ENCODE measurements around the gene HSPA12B. TPM values are rescaled to one million over a fixed set of nuclear protein-coding genes. Genes with fewer than 3 reads are reported as not detected.
A peak's percentile ranks its signal among the peaks of the same experiment; 100 is the strongest.

The HSPA12B gene
- total and polyA plus RNA-seq, 7 donors: 4.0 to 9.7 (median 7.5) TPM

GRCh38 chr20:3721912-3722311 lies 10.6 kb upstream of the HSPA12B start:
- no peak for ATAC-seq
- 93 to 94% (median 93%) methylated on average over 4 of the region's 4 CpGs for WGBS, 3 donors
- no peak for DNase-seq
- H3K27ac ChIP-seq: no peak overlapping the region
- no peak overlapping the region for H3K4me3 ChIP-seq
- H3K27me3 ChIP-seq (ENCODE audit: insufficient read depth in 3 of 3, low read length in 2 of 3): peaks cover 0 to 4% (median 0%) of the 10 kb centered on the region in 3 donors
- TF ChIP-seq CTCF (IDR thresholded peaks at IDR 0.05): no peak
- intact Hi-C loops (cut with DNase I): no loop called here
- no peaks in the 10 kb centered on the region for H3K4me1 ChIP-seq
- no peaks in the 10 kb centered on the region for H3K36me3 ChIP-seq (ENCODE audit: insufficient read depth in 1 of 2, low read depth in 1 of 2)
- H3K9me3 ChIP-seq: no peaks in the 10 kb centered on the region

GRCh38 chr20:3723284-3723683 lies 9.2 kb upstream of the HSPA12B start:
- no peaks in the 10 kb centered on the region for H3K4me1 ChIP-seq
- ATAC-seq (no peak), DNase-seq (no peak)
- H3K36me3 ChIP-seq (ENCODE audit: insufficient read depth in 1 of 2, low read depth in 1 of 2): no peaks in the 10 kb centered on the region
- intact Hi-C loops (cut with DNase I): no loop called here
- no peak overlapping the region for H3K27ac ChIP-seq
- peaks cover 0 to 10% (median 0%) of the 10 kb centered on the region in 3 donors for H3K27me3 ChIP-seq (ENCODE audit: insufficient read depth in 3 of 3, low read length in 2 of 3)
- 88 to 95% (median 95%) methylated on average over 8 of the region's 8 CpGs for WGBS, 3 donors
- H3K4me3 ChIP-seq: no peak overlapping the region
- H3K9me3 ChIP-seq: no peaks in the 10 kb centered on the region
- no peak for TF ChIP-seq CTCF (IDR thresholded peaks at IDR 0.05)

GRCh38 chr20:3724356-3724755 lies 8.1 kb upstream of the HSPA12B start:
- H3K27me3 ChIP-seq (ENCODE audit: insufficient read depth in 3 of 3, low read length in 2 of 3): peaks cover 0 to 18% (median 0%) of the 10 kb centered on the region in 3 donors
- intact Hi-C loops (cut with DNase I): no loop called here
- TF ChIP-seq CTCF (IDR thresholded peaks at IDR 0.05): no peak
- no peak for ATAC-seq
- WGBS, 3 donors: 69 to 70% (median 69%) methylated on average over 3 to 4 of the region's 4 CpGs
- no peak overlapping the region for H3K4me3 ChIP-seq
- H3K27ac ChIP-seq: no peak overlapping the region
- no peaks in the 10 kb centered on the region for H3K36me3 ChIP-seq (ENCODE audit: insufficient read depth in 1 of 2, low read depth in 1 of 2)
- no peaks in the 10 kb centered on the region for H3K4me1 ChIP-seq
- no peak for DNase-seq
- no peaks in the 10 kb centered on the region for H3K9me3 ChIP-seq

- no peaks in the 10 kb centered on the region for H3K4me1 ChIP-seq
- H3K36me3 ChIP-seq (ENCODE audit: insufficient read depth in 1 of 2, low read depth in 1 of 2): no peaks in the 10 kb centered on the region
- peak overlapping the region; percentile 7 for H3K27ac ChIP-seq
- H3K4me3 ChIP-seq: no peak overlapping the region
- no peaks in the 10 kb centered on the region for H3K9me3 ChIP-seq
- intact Hi-C loops (cut with DNase I): no loop called here
- TF ChIP-seq CTCF (IDR thresholded peaks at IDR 0.05): no peak
- whole genome bisulfite sequencing, 3 donors: 16 to 20% (median 19%) methylated on average over 11 of the region's 11 CpGs
- H3K27me3 ChIP-seq (ENCODE audit: insufficient read depth in 3 of 3, low read length in 2 of 3): peaks cover 0 to 29% (median 0%) of the 10 kb centered on the region in 3 donors
- ATAC-seq: peak in 3 of 4 donors; percentile 13 to 35 (median 27)
- peak in 1 of 2 donors; percentile 39 for DNase-seq
These were observed 5.0 kb upstream of the HSPA12B start for GRCh38 chr20:3727401-3728021.

- no peaks in the 10 kb centered on the region for H3K36me3 ChIP-seq (ENCODE audit: insufficient read depth in 1 of 2, low read depth in 1 of 2)
- intact Hi-C loops (cut with DNase I): no loop called here
- H3K9me3 ChIP-seq: no peaks in the 10 kb centered on the region
- no peak for ATAC-seq
- DNase-seq: no peak
- no peak for TF ChIP-seq CTCF (IDR thresholded peaks at IDR 0.05)
- H3K4me3 ChIP-seq: no peak overlapping the region
- 70 to 95% (median 79%) methylated on average over 5 of the region's 5 CpGs for WGBS, 3 donors
- H3K27ac ChIP-seq: peak overlapping the region; percentile 23
- no peaks in the 10 kb centered on the region for H3K4me1 ChIP-seq
- H3K27me3 ChIP-seq (ENCODE audit: insufficient read depth in 3 of 3, low read length in 2 of 3): peaks cover 0 to 37% (median 4%) of the 10 kb centered on the region in 3 donors
These were observed 4.1 kb upstream of the HSPA12B start for GRCh38 chr20:3728354-3728753.

All from psoas muscle (tissue), 8 donors.